Measurements from ENCODE around the gene CASP7.
A peak's percentile ranks its signal among the peaks of the same experiment; 100 is the strongest.

CASP7 gene

GRCh38 chr10:113713640-113713982 is 33.9 kb downstream of the CASP7 start:
- no peak for DNase-seq

GRCh38 chr10:113716109-113716910 is 36.6 kb downstream of the CASP7 start:
- no peak for DNase-seq

DNA sequence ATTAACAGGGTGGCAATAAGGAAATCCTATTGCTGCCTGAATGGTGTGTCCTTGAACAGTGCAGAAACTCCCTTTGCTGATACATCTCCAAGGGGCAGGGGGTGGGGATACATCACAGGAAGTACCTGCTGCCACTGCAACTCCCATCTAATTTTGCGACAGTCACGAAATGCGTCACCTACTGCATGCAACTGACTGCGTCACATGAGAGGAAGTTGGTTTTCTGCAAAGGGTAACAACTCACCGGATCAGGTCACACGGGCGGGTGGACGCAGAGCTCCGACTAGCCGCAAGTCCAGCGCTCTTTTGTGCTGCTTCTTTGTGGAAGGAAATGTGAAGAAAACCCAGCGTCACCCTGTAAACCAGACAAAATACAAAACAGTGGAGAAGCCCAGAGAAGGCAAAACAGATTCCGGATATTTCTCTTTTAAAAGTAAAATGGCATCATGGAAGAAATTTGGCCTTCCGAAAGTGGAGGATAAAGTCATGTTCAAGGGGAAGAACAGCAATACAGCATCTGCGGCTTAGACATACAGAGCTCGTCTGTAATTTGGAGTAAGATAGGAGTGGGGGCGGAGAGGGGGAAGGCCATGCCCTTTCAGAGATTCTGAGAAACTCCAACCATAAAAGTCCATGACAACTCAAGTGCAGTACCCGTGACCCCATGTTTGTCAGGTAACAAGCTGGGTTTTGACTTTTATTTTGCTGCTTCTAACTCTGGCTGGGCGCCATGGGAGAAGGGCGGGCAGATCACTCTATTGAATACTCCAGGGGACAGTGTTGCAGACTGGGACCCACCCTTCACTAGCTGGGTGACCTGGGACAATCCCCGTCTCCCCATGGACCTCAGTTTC is 39.5 kb downstream of the CASP7 start:
- no peak for DNase-seq

- DNase-seq, result no peak
Measured at GRCh38 chr10:113720386-113720785, 40.7 kb downstream of the CASP7 start.

DNA sequence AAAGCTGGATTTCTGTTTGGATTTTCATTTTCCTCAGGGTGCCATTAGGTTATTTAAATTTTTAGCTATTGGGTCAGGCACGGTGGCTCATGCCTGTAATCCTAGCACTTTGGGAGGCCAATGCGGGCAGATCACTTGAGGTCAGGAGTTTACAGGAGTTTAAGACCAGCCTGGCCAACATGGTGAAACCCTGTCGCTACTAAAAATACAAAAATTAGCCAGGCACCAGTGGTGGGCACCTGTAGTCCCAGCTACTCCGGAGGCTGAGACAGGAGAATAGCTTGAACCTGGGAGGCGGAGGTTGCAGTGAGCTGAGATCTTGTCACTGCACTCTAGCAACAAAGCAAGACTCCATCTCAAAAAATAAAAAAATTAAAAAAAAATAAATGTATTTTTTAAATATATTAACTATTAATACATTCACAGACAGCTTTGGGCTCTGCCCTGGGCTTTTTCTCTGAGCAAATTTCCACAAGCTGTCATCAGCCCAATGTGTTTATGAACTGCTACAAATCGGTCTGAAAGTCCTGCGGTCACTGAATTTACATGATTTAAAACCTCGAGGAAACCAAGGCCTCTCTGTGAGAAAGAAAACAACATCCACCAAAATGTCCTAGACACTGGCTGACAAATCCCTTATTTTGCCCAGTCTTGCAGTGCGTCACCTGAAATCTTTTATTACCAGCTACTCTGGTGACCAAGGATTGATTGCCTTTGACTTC is 52.6 kb downstream of the CASP7 start:
- DNase-seq, result no peak

GRCh38 chr10:113732966-113733365 is 53.3 kb downstream of the CASP7 start:
- no peak for DNase-seq

DNA sequence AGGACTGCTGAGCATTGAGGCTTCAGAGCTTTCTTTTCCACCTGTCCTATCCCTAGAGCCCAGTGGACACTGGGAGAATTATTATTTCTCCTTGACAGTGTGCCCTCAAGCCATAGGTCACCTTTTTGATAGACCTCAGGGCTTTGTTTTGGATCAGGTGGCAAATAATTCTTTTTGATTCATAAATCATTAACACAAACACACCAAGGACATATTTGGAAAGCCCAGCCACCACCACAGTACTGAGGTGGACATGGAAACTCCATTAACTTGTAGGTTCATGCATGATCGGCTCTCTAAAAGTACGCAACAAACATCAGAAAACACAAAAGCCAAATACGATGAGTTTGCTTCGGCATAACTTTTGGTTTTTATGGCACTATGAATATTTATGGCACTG is 53.9 kb downstream of the CASP7 start:
- DNase-seq, result no peak

DNA sequence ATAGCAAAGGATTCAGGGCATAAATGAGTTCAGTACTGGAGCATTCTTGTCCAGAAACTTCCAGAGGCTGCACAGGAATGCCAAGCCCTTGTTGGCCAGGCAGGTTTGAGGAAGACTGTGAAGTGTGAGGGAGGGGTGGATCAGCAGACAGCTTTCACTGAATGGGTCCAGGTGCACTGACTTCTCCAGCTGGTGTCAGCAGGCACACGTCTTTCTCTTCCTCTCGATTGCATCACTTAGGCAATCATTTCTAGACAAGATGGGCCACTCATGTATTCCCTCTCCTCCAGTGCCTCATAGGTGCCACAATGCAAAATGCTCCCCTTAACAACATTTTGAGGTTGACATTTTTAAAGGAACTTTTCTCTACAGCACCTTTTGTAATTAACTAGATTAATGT is 56.2 kb downstream of the CASP7 start:
- peak; percentile 27 for DNase-seq

GRCh38 chr10:113736576-113736975 is 56.9 kb downstream of the CASP7 start:
- no peak for DNase-seq

DNA sequence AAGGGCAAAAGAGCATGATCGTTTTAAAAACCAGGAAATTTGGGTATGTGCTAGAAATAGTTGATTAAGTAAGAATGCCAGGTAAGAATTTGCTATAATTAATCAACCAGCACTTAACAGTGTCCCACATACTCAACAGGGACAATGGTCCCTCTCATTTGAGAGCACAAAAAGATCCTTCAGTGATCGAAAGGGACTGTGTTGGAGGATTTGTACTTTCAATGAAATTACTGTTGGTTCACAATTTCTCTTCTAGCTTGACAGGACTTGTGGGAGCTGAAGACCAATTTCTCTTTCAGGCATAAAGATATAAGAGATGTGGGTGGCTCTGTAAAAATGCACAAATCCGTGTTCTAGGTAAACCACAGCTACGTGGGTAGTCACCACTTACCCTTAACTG is 59.3 kb downstream of the CASP7 start:
- no peak for DNase-seq

GRCh38 chr10:113739577-113739976 is 59.9 kb downstream of the CASP7 start:
- DNase-seq, result no peak

GRCh38 chr10:113740850-113741249 is 61.1 kb downstream of the CASP7 start:
- no peak for DNase-seq

- DNase-seq, result no peak
Measured at GRCh38 chr10:113742466-113742865, 62.8 kb downstream of the CASP7 start.

GRCh38 chr10:113743594-113743993 is 63.9 kb downstream of the CASP7 start:
- DNase-seq, result no peak

DNA sequence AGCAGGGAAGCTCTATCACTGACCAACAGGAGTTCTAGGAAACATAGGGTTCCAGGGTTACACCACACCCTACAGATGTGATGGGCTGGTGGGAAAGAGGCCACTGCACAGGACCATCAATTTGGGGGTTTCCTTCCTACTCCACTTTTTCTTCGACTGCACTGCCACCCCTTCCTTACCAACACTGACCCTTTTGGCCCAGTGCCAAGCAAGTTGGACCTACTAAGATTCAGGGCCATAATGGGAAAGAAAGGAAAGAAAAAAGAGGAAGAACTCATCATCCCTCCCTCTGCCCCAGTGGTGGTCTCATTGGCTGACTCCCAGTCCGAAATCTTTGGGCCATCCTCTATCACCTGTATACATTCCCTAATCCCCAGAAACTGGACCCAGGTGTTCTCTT is 65.7 kb downstream of the CASP7 start:
- no peak for DNase-seq

DNA sequence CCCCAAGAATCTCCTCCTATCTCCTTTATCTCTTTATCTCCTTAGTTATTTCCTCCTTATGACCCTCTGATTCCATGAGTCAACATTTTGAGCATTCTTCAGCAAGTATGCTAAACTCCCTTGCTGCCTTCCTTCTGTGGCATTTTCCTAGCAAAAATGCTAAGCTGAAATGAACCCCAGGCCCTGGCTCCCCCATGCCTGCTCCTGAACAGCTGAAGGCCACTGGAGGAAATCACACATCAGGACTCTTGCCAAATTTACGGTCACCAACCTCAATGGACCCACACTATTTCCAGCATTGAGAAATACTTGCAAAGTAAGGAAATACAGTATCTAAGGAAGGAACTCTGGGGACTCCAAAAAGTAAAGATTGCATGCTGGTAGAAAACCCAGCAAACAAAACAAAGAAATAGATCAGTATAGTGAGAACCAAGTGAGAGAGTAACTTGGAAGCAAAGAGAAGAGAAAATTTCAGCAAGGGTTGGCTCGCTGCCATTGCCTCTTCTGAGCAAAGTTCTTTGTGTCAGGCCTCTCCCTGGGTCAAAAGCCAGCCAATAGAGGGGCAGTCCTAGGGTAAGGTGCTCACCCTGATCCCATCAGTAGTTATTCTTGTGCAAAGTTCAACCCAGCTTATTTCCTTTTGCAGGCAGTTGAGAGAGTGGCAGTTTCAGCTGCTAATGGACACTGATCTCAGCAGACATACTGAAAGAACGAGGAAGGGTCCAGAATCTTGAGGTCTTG is 66.7 kb downstream of the CASP7 start:
- DNase-seq, result no peak

DNA sequence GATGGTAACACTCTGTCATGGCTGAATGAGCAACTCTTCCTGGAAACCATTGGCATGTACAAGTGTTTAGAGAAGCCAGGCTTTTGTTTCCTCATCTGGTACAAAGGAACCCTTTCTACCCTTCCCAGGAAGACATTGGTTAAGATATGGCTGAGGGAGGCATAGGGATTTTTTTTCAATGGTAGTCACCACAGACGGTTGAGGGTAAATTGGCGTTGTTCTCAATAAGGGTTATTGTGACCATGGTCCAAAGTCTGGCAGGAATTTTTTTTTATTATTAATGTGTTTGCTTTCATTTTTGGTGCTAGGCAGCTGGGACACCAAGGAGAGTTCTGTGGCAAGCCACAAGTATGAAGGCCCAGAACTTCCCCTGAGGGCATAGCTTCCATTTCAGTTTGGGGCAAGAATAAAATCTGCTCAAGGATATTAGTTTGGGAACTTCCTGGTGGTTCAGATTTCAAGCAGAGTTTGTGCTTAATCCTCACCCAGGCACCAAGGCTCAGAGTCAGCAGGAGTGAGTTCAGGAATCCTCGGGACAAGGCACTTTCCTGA is 71.5 kb downstream of the CASP7 start, which contains the start of gene PLEKHS1:
Gene PLEKHS1, plus strand, starts transcription at position 502 of the 552 bp plus-strand sequence. CDS start 3,596 bp downstream, outside the sequence.
- DNase-seq, result no peak

- DNase-seq, result no peak
Measured at GRCh38 chr10:113752553-113752952, 72.8 kb downstream of the CASP7 start.

- peak; percentile 54 for DNase-seq
Measured at GRCh38 chr10:113753020-113753692, 73.4 kb downstream of the CASP7 start.

DNA sequence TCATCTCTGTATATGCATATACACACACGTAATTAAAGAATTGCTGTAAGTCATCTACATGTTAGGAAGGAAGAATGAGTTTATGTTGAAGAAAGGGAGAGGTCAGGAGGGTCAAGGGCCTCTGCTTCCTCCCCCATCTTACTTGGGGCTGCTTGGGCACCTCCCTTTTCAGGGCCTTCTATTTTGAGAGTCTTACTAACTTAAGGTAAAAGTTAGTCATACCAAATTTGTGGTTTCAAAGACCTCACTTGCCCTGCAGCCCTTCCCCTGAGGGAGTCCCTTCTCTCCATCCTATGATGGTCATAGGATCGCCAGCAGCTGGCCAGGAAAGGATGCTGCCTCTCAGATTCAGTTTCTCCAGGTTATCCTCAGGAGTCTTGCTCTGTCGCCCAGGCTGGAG is 74.4 kb downstream of the CASP7 start:
- DNase-seq, result no peak

GRCh38 chr10:113754768-113755167 is 75.1 kb downstream of the CASP7 start:
- no peak for DNase-seq
